HepG2 (cell line): ENCODE results near the gene VPS11. TPM values are rescaled to one million over a fixed set of nuclear protein-coding genes. Genes with fewer than 3 reads are reported as not detected.

Experiments
- GATAD1 ChIP-seq: IDR thresholded peaks from 2 replicates; pipeline ENCODE4 v1.6.1; 2016; ENCODE audit warnings: missing genetic modification reagents, missing compliant biosample characterization
- KLF9 ChIP-seq: IDR thresholded peaks from 2 replicates; pipeline ENCODE4 v1.6.1; 2016; ENCODE audit warnings: low read depth
- MAFF ChIP-seq: IDR thresholded peaks from 2 replicates; pipeline ENCODE4 v1.6.1; 2011; ENCODE audit warnings: low read depth, low read length, improper control_type of control experiment
- MYNN ChIP-seq: sonication (generic); formaldehyde crosslinking; IDR thresholded peaks from 2 replicates; pipeline ENCODE4 v1.4.0; 2020; ENCODE audit warnings: mild to moderate bottlenecking, low read depth, missing genetic modification reagents
- PCBP2 ChIP-seq: fragments of 200-400 bp; formaldehyde crosslinking; optimal IDR thresholded peaks from 2 replicates; pipeline ENCODE3; 2018; ENCODE audit warnings: low read length, low read depth; ENCODE audit not compliant: poor library complexity, severe bottlenecking
- ZBTB21 ChIP-seq: sonication (generic); formaldehyde crosslinking; IDR thresholded peaks from 2 replicates; pipeline ENCODE4 v1.4.0; 2020; ENCODE audit warnings: missing genetic modification reagents
- ZNF761 ChIP-seq: sonication (generic); formaldehyde crosslinking; conservative IDR thresholded peaks from 2 replicates; pipeline ENCODE4 v1.4.0; 2020; ENCODE audit warnings: mild to moderate bottlenecking, missing genetic modification reagents
- polyA plus RNA-seq, 8 experiments: library from polyadenylated mRNA; depleted of rRNA in 3 of 8; stranded (reverse) in 7 of 8; unstranded in 1 of 8; fragments of >200 nt; fragmentation: Illumina TruSeq in 4 of 8; extraction: Trizol in 4 of 8; gene quantifications; 2 replicates each; pipeline versions ENCODE4 v1.2.1 to v1.2.3, GENCODE V29; 2011 to 2016; ENCODE audit warnings: low read depth in 4 of 8, missing spikeins in 1 of 8, mixed read lengths in 1 of 8; ENCODE audit not compliant: insufficient read depth in 1 of 8
- total RNA-seq, 5 experiments: library from RNA; depleted of rRNA; stranded (reverse); fragments of >200 nt; fragmentation: Illumina TruSeq; extraction: Trizol; gene quantifications; 2 replicates each; pipeline ENCODE4 v1.2.3, GENCODE V29; 2016; ENCODE audit warnings: low read depth in 1 of 5
- TF ChIP-seq, protein P1 (sequence below), 2 experiments: fragments of 450-650 bp in 1 of 2; sonication (generic) in 1 of 2; formaldehyde crosslinking in 1 of 2; IDR thresholded peaks; 2 replicates each; pipeline versions ENCODE4 v1.6.1 to v1.8.0; 2016 to 2022; ENCODE audit warnings: antibody characterized with exemption in 1 of 2, mild to moderate bottlenecking in 1 of 2, missing genetic modification reagents in 1 of 2
- TF ChIP-seq, protein P2 (sequence below): sonication (generic); formaldehyde crosslinking; IDR thresholded peaks from 2 replicates; pipeline ENCODE4 v1.5.0; 2020; ENCODE audit warnings: mild to moderate bottlenecking, missing genetic modification reagents
- TF ChIP-seq, protein P3 (sequence below): sonication (generic); formaldehyde crosslinking; conservative IDR thresholded peaks from 2 replicates; pipeline ENCODE4 v1.8.0; 2022; ENCODE audit warnings: low read depth, missing genetic modification reagents
- TF ChIP-seq, protein P4 (sequence below): sonication (generic); formaldehyde crosslinking; IDR thresholded peaks from 2 replicates; pipeline ENCODE4 v1.5.0; 2020; ENCODE audit warnings: mild to moderate bottlenecking, low read depth, missing genetic modification reagents, borderline replicate concordance

Gene VPS11
- total and polyA plus RNA-seq, 2 of the 13 experiments (the other 11 are each of a cell fraction or from before 2014, with no cell fraction given), result 13.7 to 21.6 TPM

DNA sequence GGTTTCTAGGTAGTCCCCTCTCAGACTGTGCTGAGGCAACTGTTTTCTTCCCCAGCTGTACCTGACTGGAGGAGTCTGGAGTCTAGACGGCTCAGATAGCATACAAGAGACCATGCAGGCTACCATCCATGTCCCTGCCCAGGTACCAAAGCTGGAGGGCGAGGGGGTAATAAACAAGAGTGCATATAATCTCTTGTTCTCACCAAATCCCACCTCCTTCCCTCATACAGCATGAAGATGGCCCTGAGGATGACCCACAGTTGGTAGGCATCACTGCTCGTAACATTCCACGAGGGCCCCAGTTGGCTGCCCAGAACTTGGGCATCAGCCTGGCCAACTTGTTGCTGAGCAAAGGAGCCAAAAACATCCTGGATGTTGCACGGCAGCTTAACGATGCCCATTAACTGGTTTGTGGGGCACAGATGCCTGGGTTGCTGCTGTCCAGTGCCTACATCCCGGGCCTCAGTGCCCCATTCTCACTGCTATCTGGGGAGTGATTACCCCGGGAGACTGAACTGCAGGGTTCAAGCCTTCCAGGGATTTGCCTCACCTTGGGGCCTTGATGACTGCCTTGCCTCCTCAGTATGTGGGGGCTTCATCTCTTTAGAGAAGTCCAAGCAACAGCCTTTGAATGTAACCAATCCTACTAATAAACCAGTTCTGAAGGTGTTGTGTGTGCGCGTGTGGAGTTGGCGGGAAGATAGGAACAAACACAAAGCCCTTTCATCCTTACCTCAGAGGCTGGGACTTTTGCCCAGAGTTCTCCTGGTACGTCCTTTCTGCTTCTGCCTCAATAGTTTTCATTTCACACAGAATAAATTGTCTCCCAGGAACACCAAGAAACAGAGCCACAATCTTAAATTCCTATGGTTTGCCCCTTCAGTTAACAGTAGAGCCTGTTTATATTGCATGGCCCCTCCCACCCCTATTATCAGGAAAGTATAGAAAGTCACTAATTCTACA lies 25.5 kb downstream of the VPS11 start (continued):
- no peak for TF ChIP-seq GATAD1 (CRISPR knock-in tag)
- TF ChIP-seq, protein P1, sequence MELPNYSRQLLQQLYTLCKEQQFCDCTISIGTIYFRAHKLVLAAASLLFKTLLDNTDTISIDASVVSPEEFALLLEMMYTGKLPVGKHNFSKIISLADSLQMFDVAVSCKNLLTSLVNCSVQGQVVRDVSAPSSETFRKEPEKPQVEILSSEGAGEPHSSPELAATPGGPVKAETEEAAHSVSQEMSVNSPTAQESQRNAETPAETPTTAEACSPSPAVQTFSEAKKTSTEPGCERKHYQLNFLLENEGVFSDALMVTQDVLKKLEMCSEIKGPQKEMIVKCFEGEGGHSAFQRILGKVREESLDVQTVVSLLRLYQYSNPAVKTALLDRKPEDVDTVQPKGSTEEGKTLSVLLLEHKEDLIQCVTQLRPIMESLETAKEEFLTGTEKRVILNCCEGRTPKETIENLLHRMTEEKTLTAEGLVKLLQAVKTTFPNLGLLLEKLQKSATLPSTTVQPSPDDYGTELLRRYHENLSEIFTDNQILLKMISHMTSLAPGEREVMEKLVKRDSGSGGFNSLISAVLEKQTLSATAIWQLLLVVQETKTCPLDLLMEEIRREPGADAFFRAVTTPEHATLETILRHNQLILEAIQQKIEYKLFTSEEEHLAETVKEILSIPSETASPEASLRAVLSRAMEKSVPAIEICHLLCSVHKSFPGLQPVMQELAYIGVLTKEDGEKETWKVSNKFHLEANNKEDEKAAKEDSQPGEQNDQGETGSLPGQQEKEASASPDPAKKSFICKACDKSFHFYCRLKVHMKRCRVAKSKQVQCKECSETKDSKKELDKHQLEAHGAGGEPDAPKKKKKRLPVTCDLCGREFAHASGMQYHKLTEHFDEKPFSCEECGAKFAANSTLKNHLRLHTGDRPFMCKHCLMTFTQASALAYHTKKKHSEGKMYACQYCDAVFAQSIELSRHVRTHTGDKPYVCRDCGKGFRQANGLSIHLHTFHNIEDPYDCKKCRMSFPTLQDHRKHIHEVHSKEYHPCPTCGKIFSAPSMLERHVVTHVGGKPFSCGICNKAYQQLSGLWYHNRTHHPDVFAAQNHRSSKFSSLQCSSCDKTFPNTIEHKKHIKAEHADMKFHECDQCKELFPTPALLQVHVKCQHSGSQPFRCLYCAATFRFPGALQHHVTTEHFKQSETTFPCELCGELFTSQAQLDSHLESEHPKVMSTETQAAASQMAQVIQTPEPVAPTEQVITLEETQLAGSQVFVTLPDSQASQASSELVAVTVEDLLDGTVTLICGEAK (IDR thresholded peaks at IDR 0.05), result no peak
- TF ChIP-seq, protein P1 (CRISPR knock-in tag; IDR thresholded peaks at IDR 0.05), result no peak
- TF ChIP-seq ZNF761 (CRISPR knock-in tag), result no peak
- no peak for TF ChIP-seq MYNN
- TF ChIP-seq PCBP2, result no peak
- TF ChIP-seq MAFF, result no peak
- TF ChIP-seq ZBTB21 (CRISPR knock-in tag), result no peak
- TF ChIP-seq, protein P2, sequence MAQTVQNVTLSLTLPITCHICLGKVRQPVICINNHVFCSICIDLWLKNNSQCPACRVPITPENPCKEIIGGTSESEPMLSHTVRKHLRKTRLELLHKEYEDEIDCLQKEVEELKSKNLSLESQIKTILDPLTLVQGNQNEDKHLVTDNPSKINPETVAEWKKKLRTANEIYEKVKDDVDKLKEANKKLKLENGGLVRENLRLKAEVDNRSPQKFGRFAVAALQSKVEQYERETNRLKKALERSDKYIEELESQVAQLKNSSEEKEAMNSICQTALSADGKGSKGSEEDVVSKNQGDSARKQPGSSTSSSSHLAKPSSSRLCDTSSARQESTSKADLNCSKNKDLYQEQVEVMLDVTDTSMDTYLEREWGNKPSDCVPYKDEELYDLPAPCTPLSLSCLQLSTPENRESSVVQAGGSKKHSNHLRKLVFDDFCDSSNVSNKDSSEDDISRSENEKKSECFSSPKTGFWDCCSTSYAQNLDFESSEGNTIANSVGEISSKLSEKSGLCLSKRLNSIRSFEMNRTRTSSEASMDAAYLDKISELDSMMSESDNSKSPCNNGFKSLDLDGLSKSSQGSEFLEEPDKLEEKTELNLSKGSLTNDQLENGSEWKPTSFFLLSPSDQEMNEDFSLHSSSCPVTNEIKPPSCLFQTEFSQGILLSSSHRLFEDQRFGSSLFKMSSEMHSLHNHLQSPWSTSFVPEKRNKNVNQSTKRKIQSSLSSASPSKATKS (CRISPR knock-in tag), result no peak
- TF ChIP-seq, protein P3, sequence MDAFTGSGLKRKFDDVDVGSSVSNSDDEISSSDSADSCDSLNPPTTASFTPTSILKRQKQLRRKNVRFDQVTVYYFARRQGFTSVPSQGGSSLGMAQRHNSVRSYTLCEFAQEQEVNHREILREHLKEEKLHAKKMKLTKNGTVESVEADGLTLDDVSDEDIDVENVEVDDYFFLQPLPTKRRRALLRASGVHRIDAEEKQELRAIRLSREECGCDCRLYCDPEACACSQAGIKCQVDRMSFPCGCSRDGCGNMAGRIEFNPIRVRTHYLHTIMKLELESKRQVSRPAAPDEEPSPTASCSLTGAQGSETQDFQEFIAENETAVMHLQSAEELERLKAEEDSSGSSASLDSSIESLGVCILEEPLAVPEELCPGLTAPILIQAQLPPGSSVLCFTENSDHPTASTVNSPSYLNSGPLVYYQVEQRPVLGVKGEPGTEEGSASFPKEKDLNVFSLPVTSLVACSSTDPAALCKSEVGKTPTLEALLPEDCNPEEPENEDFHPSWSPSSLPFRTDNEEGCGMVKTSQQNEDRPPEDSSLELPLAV (CRISPR knock-in tag), result no peak
- TF ChIP-seq KLF9 (CRISPR knock-in tag), result no peak
- TF ChIP-seq, protein P4, sequence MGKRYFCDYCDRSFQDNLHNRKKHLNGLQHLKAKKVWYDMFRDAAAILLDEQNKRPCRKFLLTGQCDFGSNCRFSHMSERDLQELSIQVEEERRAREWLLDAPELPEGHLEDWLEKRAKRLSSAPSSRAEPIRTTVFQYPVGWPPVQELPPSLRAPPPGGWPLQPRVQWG (CRISPR knock-in tag), result no peak
